HG02884 (cell line): Measurements from ENCODE around the gene MST1R.
"Not testable (repeated sequence)": the region's sequence is repeated elsewhere in the genome, so short reads cannot be mapped to it uniquely, and the experiment has no call there.

Source experiments
- ATAC-seq: cut with Tn5 transposase; IDR thresholded peaks from one replicate; pipeline ENCODE4 v1.9.1; 2021; ENCODE audit warnings: mild to moderate bottlenecking, moderate library complexity; ENCODE audit not compliant: unreplicated experiment

The MST1R gene

DNA sequence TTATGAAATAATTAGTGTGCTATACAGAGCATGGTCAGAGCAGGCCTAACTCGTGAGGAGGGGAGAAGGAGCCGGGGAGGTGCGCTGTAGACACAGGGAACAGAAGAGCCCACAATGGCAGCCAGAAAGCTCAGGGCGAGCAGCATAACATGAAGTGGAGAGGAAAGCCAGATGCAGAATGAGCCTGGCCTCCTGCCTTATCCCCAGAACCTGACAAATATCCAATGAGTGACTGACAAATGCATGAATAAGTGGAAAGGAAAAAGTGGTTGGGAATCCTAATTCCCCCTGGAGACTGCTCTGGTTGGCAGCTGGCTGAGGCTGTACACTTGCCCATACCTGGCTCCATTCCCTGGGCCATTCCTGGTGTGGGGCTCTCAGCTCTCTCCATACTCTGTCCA is 9.2 kb upstream of the MST1R start:
- ATAC-seq = no peak

GRCh38 chr3:49911611-49912010 is 7.9 kb upstream of the MST1R start:
- ATAC-seq = no peak

DNA sequence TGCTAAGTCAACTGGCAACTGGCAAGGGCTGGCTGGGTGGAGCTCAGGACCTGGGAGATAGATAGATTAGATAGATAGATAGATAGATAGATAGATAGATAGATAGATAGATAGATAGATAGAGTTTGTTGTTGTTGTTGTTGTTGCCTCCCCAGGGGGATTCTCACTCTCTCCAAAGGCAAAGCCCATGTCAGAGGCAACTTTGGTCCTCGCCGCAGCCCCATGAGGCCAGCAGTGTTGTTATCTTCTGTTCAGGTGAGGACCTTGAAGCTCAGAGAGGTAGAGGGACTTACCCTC is 7.4 kb upstream of the MST1R start:
- ATAC-seq = no peak

DNA sequence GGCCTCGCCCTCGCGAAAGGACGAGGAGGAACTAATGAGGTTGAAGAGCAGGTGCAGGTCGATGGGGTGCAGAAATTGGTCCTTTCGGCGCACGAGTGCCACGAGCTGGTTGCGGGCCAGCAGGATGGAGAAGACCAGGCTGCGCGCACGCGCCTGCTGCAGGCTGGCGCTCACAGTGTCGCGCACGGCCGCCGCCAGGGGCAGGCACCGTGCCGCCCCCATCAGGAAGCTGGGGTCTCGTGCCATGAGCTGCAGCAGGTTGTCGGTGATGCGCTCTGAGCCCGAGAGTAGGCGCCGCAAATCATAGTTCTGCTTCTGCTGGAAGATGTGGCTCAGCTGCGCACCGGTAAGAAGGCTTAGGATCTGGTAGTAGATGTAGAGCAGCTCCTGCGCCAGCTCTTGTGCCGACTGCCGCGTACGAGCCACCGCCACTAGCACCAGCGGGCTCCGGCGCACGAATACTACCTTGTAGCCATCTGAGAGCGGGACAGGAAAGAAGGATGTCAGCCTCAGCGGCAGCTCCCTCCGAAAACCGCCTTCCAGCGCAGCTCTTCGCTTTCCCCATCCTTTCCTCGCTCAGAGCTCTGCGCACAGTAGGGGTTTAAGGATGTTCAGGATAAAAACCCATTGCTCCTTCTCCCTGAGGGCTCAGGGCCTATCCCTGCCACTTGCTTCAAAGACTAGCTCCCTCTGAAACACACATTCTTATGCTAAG is 6.9 kb upstream of the MST1R start:
- no peak for ATAC-seq

DNA sequence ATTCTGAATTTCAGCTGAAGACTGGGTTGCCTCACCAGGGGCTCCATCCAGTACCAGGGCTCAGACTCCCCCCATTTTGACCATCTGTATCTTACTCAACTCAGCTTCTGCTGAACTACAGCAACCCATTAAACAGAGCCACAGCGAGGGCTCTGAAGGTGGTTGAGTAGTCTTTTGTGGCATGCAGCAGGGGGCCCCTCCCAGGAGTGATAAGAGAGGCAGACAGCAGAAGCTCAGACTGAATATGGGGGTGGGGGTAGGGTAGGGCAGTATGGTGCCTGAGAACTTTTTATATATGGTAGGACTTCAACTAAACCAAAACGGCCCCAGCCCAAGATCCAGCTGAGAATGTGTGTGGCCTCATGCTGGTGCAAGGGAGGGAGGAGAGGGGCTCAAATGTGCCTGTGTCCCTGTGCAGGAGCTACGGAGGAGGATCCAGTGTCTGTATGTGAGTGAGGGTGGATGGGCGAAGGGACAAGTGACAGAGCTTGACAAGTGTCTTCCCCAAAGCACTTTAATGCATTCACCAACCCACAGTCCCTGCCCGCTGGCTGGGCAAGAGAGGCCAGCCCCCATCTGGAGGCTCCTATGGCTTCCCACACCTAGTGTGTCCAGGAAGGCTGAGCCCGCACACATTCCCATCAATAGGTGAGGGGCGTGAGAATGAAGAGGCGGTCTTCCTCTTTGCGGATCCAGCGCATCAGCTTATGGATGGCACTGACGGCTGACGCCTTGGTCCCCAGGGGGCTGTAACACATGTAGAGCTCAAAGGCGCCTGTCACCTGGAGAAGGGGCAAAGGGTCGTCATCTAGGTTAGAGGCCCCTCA is 4.9 kb upstream of the MST1R start:
- no peak for ATAC-seq

GRCh38 chr3:49906073-49906743 is 2.5 kb upstream of the MST1R start:
- ATAC-seq = no peak

DNA sequence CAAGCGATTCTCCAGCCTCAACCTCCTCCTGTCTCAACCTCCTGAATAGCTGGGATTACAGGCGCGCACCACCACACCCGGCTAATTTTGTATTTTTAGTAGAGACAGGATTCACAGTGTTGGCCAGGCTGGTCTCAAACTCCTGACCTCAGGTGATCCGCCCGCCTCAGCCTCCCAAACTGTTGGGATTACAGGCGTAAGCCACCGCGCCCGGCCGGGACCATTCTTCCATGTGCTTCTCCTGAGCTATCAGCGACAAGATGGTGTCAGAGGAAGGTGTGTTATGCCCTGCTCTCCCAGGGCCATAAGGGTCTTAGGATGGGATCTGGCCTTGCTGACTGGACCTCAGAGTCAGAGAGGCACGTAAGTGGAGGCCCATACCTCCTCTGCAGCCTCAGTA is 775 bp upstream of the MST1R start:
- ATAC-seq = not testable (repeated sequence)

GRCh38 chr3:49902511-49903345 is 945 bp downstream of the MST1R start:
- ATAC-seq = no peak

DNA sequence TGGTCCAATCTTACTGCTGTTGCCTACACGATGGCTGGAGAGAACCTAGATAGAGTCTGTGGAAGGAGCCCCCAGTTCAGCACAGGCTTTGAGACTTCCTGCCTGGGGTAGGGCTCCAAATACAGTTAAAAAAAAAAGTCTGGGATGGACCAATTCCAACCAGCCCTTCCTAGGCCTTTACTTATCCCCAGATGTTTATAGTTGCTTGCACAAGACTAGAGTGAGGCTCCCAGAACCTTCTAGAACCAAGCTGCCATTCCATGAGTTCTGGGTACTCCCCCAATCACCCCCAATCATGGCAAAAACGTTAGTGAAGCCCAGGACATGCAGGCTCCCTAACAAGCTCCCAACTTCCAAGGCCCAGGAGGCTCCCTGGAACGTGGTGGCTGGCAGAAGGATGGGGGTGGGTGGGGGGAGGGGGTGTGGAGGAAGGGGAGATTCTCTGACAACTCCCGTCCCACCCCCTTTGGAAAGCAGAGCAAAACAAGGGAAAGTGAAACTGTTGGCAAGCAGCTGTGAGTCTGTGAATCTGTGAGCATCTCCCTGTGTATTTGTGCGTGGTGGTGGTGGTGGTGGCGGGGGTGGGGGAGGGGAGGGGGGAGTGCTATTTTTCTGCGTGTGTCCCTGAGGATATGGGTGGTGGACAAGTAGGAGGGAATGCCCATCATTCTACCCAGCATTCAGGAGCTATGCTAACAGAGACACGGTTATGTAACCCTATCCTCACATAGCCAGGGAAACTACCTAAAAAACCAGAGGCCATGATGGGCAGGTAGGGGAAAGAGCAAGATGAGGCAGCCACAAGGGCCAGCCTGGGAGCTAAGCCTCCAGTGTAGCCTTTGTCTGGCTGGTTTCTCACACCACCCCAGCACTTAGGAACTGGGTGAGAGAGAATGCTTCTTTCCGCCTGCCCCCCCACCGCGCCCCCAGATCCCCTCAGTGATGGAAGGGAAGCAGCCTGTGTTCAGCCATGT is 2.0 kb downstream of the MST1R start:
- ATAC-seq = no peak

- no peak for ATAC-seq
These were observed 3.1 kb downstream of the MST1R start for GRCh38 chr3:49900491-49901153.

DNA sequence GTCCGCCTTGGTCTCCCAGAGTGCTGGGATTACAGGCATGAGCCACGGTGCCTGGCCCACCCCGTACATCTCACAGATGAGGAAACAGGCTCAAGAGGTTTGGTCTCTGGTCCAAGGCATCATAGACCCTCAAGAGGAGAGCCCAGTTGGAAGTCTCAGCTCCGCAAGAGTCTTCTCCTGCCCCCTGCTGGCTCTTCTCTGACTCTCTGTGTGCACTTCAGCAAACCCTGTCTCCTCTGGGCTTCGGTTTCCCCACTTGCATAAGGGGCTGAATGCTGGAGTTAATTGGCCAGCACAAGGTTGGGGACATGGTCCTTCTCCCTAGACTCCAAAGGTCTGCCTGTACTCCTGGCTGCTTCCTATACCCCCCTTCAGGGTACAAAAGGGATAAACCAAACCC is 3.9 kb downstream of the MST1R start:
- ATAC-seq = no peak

GRCh38 chr3:49898991-49899390 is 4.7 kb downstream of the MST1R start:
- ATAC-seq = no peak

DNA sequence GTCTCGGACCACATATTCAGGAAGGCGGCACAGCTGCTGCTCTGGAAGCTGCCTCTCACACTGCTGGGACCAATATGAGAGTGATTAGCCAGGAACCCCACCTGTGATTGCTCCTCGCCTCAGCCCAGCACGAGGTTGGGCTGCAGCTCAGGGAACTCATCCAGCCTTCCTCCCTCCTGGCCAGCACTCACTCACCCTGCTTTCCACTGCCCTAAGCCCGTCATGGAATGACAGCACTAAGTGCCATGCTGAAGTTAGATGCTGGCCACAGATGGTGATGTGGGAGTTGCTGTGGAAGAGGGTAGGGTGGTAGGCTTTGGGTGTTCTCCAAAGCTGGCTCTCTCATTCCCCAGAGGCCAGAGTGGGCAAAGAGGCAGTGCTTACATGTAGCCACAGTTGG is 7.3 kb downstream of the MST1R start:
- ATAC-seq = no peak

GRCh38 chr3:49895791-49896190 is 7.9 kb downstream of the MST1R start:
- no peak for ATAC-seq

- ATAC-seq = no peak
These were observed 14.4 kb downstream of the MST1R start for GRCh38 chr3:49889296-49889695.

- no peak for ATAC-seq
These were observed 16.8 kb downstream of the MST1R start for GRCh38 chr3:49886922-49887265.

DNA sequence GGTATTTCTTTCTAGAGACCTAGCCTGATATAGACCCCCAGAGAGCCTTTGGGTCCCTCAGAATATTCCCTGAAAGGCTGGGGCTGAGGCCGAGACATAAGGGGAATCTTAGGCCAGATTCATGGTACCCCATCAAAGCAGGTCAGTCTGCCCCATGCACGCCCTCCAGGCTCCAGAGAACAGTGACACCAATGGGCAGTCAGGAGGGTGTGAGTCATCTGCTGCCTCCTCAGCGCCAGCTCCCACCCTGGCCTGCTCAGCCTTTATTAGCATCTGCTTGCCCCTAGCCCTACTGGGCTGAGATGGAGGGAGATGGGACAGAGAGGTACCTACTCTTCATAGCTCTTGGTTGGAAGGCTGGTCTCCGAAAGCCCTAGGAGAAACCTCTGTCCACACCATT is 19.7 kb downstream of the MST1R start:
- no peak for ATAC-seq

- no peak for ATAC-seq
These were observed 21.5 kb downstream of the MST1R start for GRCh38 chr3:49882166-49882565.

GRCh38 chr3:49880581-49881315 is 22.9 kb downstream of the MST1R start:
- no peak for ATAC-seq
